ENCODE data around the gene PTGIR. TPM values are rescaled to one million over a fixed set of nuclear protein-coding genes. Genes with fewer than 3 reads are reported as not detected.

PTGIR gene
- polyA plus RNA-seq, 3 donors: 1.6 to 1.8 (median 1.7) TPM

DNA sequence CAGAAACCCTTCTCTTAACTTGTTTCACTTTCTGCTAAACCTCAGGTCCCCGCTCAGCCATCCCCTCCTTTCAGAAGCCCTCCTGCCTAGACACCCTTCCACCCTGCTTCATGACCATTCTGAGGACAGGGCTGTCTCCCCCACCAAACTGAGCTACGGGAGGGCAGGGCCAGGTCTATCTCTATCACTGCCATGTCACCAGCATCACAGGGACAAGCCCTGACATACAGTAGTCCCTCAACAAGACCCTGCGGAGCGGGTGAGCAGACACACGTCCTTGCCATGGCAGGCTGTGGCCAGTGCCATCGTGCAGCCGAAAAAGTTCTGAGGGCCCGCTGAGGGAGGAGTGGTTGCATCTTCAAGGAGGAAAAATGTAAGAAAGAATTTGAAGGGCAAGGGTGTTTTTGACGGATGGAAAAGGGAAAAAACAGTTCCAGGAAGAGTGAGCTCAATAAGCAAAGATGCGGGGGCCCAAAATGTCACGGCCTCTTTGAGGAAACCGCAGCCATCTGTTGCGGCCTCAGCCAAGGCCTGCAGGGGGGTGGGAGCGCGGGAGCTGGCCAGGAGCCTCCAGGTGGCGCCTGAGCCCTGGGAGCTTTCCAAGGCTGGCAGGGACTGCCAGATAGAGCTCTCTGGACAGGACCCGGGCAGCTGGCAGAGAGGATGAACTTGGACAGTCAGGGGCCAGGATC, 8.1 kb downstream of the PTGIR start:
- DNase-seq (ENCODE audit: low read depth in 3 of 3, low spot score in 2 of 3): no peak

DNA sequence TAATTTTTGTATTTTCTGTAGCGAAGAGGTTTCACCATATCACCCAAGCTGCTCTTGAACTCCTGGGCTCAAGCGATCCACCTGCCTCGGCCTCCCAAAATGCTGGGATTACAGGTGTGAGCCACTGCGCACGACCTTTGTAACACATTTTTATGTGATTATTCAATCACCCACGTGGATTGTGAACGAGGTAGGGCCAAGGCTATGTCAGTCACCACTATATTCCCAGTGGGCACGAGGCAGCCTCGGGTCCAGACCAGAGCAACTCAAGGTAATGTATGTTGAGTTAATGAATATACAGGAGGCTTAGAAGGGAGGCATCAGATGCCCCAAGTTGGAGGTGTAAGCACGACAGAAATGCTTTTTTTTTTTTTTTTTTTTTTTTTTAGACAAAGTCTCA, 8.9 kb downstream of the PTGIR start:
- DNase-seq (ENCODE audit: low read depth in 3 of 3, low spot score in 2 of 3): no peak

DNA sequence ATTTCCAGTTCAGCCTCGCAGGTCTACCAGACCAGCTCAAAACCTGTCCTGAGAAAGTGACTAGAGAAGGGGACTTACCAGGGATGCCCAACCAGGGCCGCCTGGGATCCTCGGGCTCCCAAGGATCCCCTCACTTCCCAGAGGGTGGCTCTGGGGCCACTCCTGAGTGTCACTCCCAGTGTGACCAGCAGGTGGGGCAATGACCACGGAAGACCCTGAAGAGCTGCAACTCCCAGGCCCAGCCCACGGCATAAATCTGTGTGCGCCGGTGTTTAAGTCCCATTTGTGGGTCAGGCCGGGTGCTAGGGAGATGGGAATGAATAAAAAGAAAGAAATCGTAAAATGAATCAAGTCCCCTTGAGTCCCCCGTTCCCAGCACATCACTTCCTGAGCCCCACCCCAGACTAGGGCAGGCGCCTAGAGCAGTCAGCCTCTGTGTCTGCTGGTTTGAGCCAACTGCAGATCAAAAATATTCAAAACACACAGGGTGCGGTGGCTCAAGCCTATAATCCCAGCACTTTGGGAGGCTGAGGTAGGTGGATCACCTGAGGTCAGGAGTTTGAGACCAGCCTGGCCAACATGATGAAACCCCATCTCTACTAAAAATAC, 10.7 kb downstream of the PTGIR start:
- no peak for DNase-seq (ENCODE audit: low read depth in 3 of 3, low spot score in 2 of 3)

DNA sequence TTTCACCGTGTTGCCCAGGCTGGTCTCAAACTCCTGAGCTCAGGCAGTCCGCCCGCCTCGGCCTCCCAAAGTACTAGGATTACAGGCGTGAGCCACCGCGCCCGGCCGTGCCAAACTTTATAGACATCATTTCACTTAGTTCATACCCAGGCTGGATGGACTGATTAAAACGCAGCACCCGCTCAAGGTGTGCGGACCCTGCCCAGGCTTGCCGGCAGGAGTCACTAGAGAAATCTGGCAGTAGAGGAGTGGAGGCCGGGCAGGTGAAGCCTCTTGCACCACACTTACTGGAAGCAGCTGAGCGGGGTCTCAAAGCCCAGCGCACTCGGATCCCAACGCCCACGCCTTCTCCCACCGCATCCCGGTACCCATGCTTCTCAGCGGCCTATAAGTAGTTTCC, 11.4 kb downstream of the PTGIR start:
- no peak for DNase-seq (ENCODE audit: low read depth in 3 of 3, low spot score in 2 of 3)

DNA sequence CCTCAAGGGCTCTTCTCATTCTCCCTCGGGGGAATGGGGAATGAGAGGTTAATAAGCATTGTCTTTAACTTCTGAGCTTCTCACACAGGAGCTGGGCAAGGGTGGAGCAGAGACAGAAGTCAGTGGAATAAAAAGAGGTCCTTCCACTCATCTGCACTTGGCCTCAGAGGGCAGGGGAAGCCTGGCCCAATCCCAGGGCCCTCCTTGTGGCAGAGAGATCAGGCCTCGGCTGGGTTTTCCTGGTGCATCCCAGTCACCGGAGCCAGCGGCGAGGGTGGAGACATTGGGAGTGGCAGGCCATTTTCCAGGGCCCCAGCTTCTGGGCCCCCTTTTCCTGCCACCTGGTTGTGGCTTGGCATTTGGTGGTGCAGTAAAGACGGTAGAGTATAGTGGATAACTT, 13.1 kb downstream of the PTGIR start:
- DNase-seq (ENCODE audit: low read depth in 3 of 3, low spot score in 2 of 3): no peak

DNA sequence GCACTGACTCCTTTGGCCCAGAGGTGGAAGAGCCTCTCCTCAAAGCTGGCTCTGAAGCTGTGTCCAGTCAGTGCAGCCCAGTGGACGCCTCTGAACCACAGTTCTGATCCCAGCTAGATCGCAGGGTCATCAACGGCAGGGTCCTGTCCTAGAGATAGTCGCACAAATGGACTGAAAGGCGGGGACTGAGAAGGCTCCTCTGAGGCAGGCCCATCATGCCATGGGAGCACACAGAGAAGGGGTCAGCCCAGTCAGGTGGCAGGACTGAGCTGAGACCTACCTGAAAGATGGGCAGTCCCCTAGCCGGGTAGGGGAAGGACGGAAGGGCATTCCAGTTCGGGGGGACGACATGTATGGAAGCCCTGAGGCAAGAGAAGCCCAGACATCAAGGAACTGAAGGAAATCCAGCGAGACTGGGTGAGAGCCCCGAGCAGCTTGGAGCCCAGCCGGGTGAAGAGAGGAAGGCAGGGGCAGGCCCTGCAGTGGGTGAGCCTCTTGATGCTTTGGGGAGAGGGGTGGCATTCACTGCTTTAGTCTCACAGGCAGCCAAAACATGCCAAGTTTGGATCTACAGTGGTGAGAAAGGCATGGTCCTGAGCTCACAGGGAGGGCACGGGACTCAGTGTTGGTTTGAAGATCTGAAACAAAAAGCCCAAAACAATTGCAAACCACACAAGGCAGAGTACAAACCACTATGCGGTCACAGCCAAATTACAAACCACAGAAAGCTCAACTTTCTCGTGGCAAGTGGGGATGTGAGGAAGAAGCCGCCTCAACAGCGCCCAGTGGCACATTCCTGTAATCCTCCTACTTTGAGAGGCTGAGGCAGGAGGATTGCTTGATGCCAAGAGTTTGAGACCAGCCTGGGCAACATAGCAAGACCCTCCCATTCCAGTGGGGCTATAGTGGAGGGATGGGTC, 13.8 kb downstream of the PTGIR start:
- DNase-seq (ENCODE audit: low read depth in 3 of 3, low spot score in 2 of 3): no peak

DNA sequence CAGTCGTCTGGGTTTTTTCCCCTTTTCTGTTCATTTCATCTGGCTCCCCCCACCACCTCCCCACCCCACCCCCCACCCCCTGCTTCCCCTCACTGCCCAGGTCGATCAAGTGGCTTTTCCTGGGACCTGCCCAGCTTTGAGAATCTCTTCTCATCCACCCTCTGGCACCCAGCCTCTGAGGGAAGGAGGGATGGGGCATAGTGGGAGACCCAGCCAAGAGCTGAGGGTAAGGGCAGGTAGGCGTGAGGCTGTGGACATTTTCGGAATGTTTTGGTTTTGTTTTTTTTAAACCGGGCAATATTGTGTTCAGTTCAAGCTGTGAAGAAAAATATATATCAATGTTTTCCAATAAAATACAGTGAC, 14.5 kb downstream of the PTGIR start:
- DNase-seq (ENCODE audit: low read depth in 3 of 3, low spot score in 2 of 3): no peak

DNA sequence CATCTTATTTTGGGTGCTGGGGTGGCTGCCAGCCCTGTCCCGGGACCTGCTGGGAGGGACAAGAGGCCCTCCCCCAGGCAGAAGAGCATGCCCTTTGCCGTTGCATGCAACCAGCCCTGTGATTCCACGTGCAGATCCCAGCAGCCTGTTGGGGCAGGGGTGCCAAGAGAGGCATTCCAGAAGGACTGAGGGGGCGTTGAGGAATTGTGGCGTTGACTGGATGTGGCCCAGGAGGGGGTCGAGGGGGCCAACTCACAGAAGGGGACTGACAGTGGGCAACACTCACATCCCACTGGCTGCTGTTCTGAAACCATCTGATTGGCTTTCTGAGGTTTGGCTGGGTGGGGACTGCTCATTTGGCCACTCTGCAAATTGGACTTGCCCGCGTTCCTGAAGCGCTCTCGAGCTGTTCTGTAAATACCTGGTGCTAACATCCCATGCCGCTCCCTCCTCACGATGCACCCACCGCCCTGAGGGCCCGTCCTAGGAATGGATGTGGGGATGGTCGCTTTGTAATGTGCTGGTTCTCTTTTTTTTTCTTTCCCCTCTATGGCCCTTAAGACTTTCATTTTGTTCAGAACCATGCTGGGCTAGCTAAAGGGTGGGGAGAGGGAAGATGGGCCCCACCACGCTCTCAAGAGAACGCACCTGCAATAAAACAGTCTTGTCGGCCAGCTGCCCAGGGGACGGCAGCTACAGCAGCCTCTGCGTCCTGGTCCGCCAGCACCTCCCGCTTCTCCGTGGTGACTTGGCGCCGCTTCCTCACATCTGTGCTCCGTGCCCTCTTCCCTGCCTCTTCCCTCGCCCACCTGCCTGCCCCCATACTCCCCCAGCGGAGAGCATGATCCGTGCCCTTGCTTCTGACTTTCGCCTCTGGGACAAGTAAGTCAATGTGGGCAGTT, 15.1 kb downstream of the PTGIR start:
- DNase-seq (ENCODE audit: low read depth in 3 of 3, low spot score in 2 of 3): no peak

DNA sequence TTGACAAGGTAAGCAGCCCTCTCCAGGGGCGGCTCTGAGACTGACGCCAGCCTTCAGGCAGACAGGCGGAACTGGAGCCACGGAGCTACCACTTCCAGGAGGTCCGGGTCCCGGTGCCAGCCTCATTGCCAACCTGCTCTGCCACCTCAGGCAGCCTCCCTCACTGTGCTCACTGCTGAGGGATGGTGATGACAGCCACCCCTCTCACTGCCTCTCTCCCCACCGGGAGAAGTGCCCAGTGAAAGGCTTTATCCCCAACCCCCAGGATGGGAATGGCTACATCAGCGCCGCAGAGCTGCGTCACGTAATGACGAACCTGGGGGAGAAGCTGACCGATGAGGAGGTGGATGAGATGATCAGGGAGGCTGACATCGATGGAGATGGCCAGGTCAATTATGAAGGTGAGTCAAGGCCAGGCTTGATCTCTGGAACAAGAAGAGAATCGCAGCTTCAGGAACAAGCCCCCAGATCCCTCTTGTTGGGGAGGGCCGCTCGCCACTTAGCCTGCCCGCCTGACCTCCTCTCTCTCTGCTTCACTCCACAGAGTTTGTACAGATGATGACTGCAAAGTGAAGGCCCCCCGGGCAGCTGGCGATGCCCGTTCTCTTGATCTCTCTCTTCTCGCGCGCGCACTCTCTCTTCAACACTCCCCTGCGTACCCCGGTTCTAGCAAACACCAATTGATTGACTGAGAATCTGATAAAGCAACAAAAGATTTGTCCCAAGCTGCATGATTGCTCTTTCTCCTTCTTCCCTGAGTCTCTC, 16.1 kb downstream of the PTGIR start:
- DNase-seq (ENCODE audit: low read depth in 3 of 3, low spot score in 2 of 3): no peak

DNA sequence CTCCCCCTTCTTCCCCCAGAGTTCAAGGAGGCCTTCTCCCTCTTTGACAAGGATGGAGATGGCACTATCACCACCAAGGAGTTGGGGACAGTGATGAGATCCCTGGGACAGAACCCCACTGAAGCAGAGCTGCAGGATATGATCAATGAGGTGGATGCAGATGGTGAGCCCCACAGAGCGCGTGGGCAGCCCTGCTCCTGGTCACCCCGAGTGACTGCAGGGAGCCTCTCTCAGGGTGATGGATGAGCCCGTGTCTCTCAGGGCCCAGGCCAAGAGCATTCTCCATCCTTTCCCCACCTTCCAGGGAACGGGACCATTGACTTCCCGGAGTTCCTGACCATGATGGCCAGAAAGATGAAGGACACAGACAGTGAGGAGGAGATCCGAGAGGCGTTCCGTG, 16.7 kb downstream of the PTGIR start:
- DNase-seq (ENCODE audit: low read depth in 3 of 3, low spot score in 2 of 3): no peak

DNA sequence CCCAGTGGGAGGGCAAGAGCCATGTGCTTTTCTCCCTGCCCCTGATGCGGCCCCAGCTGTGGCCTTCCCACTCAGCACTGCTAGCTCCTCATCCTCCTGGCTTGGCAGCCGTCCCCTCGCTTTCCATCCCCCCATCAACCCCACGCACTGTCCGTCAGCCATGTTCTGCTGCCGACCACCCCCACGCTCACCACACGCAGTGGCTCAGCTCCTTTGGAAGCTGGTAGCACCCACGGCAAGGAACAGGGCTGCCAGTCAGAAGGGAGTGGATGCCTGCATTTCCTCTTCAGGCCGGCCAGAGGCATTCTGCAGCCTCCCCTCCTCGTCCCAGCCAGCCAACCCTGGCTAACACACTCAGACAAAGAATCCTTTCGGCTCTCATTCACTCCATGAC, 17.4 kb downstream of the PTGIR start:
- no peak for DNase-seq (ENCODE audit: low read depth in 3 of 3, low spot score in 2 of 3)

DNA sequence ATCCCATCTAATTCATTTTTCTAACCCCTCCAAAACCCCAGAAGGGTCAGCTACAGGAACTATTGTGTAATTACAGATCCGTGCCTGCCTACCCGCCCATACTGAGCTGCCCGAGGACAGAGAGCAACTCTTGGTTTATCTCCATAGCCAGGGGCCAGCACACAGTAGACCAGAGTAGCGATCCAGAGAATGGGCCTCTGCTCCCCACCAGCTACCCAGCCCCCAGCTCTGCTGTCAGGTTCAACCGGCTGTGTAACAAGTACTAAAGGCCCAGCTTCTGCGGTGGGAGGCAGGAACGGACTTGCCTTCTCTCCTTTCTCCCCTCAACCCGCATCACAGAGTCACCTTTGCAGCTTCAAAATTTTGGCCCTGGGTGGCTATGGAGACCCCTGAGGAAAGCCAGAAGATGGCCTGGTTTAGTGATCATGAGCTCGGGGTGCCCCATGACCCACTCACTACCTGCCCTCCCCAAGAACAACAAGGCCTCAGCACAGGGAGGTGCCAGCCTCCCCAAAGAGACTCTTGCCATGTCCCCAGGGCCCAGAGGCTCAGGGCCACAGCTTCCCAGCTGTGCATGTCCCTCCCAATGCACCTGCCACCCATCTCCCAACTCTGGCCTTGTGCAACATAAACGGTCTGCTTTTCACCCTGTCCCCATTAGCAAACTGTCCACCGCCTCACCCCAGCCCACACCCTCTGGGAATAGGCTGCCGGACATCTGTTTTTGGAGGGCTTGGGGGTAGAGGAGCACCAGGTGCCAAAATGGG, 18.0 kb downstream of the PTGIR start:
- DNase-seq (ENCODE audit: low read depth in 3 of 3, low spot score in 2 of 3): no peak

DNA sequence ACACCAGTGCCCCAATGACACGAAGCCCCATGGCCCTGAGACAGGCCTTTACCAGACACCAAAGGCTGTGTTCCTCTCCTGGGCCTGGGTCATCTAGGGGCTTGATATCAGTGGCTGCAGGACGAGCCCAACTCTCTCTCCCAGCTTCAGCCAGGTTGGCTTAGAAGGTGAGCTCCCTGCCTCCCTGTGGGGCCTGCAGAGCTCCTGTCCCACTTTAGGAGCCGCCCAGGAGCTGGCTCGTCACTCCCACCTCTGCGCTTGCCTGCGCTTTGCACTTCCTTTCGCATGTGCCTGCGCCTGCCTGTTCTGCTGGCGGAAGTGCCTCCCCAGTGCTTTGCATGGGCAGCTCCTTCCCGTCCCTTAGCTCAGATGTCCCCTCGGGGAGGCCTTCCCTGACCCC, 18.9 kb downstream of the PTGIR start:
- no peak for DNase-seq (ENCODE audit: low read depth in 3 of 3, low spot score in 2 of 3)

DNA sequence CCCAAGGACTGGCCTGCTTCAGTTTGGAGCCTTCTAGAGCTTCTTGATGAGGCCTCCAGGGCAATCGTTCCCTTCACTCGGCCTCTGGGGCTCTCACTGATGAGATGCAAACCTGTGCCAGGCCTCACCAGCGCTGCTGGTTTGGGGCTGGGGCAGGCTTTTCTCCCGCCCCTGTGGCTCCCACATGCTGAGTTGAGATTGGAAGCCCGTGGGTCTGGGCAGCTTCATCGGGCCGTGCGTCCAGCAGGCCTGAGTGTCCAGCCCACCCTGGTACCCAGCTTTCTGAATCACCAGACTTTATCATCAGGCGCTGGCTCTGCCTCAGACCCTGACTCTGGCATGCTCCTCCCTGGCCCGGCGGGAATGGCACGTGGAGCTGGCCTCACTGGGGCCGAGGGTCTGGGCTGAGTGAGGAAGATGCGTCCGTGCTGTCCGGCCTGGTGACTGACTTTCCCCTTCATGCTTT, 19.5 kb downstream of the PTGIR start:
- DNase-seq (ENCODE audit: low read depth in 3 of 3, low spot score in 2 of 3): no peak

DNA sequence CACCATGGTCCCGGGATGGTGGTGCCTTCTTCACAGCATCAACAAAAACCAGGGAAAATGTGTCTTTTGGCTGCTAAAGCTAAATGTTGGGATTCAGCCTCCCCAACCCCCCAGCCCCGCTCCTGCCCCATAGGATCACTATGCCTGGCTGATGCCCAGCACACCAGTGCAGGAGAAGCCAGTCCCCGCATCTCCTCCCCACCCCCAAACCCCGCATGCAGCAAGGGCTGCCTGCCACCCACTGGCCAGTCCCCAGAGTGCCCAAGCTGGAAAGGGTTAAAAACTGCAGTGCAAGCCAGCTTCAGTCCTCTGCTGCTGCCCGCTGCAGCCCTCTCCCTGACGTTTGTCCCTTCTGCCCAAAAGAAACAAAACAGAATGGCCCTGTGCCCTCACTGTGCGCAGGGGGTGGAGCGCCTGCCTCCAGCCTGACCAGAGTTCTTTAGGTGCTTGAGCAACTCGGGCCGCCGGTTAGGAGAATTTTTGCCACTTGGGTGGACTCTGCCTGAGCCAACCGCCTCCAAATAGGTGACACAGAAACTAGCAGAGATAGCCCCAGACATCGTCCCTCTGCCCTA, 20.0 kb downstream of the PTGIR start:
- DNase-seq (ENCODE audit: low read depth in 3 of 3, low spot score in 2 of 3): no peak

DNA sequence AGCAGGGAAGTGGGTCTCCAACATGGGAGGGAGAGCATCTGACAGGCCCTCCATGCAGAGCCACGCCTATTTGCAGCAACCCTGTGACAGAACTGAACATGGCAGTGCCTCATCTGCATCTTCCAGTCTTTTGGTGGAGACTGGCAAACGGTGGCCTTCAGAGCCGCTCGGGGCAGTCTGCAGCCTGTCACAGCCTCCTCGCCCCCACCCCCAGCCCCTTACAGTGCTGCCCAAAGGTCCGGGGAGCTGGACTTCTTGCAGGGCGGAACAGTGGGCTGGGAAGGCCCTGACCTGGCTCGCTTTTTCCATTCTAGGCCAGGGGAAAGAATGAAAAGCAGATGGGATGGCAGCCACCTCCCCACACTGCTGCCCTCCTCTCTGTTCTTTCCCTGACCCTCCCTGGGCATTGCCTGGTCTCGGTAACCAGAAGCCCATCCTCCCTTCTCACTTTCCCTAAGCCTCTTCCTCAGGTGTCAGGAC, 21.1 kb downstream of the PTGIR start:
- no peak for DNase-seq (ENCODE audit: low read depth in 3 of 3, low spot score in 2 of 3)

DNA sequence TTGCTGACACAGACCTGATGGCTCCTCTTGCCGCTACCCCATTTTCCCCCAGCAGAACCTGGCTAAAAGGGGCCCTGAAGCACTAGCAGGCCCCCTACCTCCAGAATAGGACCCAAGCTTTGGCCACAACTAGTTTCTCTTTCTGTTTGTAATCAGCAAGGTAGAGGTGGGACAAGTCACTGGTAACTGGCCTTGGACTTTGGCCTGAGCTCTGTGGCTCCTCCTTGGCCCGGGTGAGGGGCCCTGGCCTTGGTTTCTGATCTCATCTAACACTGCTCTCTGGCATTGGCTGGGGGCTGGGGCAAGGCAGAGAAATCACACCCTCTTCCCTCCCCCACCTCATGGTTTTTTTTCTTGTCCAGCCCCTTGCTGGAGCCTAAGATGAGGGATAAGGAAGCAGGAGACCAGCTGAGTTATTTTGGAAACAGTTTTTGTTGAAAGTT, 21.7 kb downstream of the PTGIR start:
- no peak for DNase-seq (ENCODE audit: low read depth in 3 of 3, low spot score in 2 of 3)

DNA sequence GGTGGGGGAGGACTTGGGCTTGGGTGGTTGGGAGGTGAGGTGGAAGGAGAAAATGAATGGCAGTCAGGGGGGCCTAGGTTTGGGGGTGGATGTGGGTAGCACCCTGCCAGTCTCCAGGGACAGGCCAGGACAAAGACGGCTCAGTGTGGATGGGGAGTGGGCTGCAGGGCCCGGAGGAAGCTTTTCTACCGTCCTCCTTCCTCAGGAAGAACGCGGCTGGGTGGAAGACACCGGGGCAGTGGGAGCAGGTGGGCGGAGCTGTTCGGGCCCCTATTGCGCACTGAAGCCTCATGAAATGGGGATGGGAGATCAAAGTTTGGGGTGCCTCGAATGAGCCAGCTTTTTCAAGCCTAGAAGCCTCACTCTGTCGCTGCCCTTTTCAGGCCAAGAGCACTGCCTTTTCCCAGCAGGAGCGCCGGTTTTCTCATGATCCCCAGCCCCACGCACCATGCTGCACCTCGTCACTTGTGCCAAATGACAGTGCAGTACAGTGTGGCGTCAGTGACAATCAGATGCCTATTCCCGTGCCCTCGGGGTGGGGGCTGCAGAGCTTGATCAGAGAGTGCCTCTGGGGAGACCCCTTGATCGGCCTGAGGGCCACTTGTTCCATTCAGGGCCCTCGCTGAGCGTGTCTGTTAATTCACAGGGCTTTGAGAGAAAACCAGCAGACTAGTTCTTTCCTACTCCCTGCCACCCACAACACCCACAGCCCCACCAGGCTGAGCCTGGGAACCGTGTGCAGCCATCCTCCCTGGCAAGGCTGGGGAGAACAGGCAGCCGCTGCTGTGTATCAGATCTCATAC, 22.3 kb downstream of the PTGIR start:
- DNase-seq (ENCODE audit: low read depth in 3 of 3, low spot score in 2 of 3): no peak
